Subcutaneous adipose tissue (tissue), 4 donors: Measurements from ENCODE around the gene NFKBIL1. TPM values are rescaled to one million over a fixed set of nuclear protein-coding genes. Genes with fewer than 3 reads are reported as not detected.

ENCODE experiments used
- total RNA-seq, 4 donors: library from RNA; depleted of rRNA; stranded (reverse); fragments of >200 nt; gene quantifications; one replicate each; pipeline ENCODE4 v1.1.0, GENCODE V29; 2016
- TF ChIP-seq, protein P1 (sequence below): fragments of 450-650 bp; IDR thresholded peaks from one replicate; pipeline ENCODE4 v1.5.1; 2016; ENCODE audit warnings: low read depth, mild to moderate bottlenecking, control low read depth, antibody characterized with exemption, moderate library complexity

Gene NFKBIL1, protein sequence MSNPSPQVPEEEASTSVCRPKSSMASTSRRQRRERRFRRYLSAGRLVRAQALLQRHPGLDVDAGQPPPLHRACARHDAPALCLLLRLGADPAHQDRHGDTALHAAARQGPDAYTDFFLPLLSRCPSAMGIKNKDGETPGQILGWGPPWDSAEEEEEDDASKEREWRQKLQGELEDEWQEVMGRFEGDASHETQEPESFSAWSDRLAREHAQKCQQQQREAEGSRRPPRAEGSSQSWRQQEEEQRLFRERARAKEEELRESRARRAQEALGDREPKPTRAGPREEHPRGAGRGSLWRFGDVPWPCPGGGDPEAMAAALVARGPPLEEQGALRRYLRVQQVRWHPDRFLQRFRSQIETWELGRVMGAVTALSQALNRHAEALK
- total RNA-seq: 10 to 100 TPM in 3 of 4 donors, 1 to 10 TPM in 1; 5.2 to 54.4 (median 28.1) TPM

DNA sequence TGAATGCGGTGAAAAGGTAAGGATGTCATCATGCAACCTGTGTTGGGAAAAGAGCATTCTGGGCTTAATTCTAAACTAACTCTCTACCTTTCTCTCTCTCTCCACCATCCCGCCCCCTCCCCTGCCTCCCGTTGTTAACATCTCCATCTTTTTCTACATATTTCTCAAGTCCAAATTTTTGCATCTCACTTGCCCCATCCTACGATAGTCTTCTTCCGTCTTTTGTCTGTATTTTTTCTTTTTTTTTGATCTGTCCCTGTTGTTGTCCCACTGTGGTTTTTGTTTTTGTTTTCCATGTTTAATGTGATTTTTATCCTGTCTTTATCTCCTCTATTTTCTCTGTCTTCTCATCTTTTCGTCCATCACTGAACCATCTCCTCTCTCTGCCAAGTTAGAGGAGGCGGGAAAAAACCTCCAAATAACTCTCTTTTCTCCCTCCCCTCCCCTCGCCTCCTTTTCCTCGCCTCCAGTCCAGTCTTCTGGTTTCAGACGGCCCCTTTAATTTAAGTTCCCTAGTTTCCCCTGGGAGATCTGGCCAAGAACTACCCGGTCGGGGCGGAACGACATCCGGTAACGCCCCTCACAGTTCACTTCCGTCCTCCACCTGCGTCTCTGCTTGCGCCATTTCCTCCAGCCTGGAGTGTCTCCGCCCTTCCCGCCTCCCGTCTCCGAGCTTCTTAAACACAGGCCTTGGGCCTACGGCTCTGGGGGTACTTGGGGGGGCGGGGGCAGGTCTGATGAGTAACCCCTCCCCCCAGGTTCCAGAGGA, at the start of gene NFKBIL1:
Gene NFKBIL1 (plus strand): TSS at position 651 of the 769 bp plus-strand sequence. CDS start 87 bp downstream, at position 738.
- TF ChIP-seq, protein P1, sequence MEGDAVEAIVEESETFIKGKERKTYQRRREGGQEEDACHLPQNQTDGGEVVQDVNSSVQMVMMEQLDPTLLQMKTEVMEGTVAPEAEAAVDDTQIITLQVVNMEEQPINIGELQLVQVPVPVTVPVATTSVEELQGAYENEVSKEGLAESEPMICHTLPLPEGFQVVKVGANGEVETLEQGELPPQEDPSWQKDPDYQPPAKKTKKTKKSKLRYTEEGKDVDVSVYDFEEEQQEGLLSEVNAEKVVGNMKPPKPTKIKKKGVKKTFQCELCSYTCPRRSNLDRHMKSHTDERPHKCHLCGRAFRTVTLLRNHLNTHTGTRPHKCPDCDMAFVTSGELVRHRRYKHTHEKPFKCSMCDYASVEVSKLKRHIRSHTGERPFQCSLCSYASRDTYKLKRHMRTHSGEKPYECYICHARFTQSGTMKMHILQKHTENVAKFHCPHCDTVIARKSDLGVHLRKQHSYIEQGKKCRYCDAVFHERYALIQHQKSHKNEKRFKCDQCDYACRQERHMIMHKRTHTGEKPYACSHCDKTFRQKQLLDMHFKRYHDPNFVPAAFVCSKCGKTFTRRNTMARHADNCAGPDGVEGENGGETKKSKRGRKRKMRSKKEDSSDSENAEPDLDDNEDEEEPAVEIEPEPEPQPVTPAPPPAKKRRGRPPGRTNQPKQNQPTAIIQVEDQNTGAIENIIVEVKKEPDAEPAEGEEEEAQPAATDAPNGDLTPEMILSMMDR: no peak

DNA sequence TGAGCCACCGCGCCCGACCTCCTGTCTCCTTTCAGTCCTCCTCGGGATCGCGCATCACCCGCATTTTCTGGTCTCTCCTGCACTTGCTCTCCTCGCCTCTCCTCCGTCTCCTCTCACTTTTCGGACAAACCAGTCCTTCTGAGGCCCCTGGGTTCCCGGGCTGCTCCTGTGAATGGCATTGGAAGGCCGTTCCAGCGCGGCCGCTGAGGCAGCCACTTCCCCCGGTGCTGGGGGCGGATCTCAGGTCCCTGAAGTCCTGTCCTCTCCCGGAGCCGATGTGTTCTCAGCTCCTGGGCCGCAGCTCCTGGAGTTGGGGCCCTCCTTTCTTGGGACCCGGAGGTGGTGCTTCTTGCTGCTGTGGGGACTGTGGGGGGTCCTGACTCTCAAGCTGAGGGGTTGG, 48.7 kb upstream of the NFKBIL1 start:
- TF ChIP-seq, protein P1: no peak

DNA sequence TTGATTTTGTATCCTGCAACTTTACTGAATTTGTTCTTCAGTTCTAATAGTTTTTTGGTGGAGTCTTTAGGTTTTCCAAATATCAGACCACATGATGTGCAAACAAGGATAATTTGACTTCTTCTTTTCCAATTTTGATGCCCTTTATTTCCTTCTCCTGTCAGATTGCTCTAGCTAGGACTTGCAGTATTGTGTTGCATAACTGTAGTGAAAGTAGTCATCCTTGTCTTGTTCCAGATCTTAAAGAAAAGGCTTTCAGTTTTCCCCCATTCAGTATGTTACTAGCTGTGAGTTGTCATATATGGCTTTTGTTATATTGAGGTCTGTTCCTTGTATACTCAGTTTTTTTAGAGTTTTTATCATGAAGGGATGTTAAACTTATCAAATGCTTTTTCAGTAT, 44.8 kb upstream of the NFKBIL1 start:
- TF ChIP-seq, protein P1: no peak

DNA sequence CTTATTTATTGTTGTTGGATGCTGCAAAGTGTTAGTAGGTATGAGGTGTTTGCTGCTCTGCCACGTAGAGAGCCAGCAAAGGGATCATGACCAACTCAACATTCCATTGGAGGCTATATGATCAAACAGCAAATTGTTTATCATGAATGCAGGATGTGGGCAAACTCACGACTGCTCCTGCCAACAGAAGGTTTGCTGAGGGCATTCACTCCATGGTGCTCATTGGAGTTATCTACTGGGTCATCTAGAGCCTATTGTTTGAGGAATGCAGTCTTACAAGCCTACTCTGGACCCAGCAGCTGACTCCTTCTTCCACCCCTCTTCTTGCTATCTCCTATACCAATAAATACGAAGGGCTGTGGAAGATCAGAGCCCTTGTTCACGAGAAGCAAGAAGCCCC, 37.4 kb upstream of the NFKBIL1 start:
- TF ChIP-seq, protein P1: no peak

DNA sequence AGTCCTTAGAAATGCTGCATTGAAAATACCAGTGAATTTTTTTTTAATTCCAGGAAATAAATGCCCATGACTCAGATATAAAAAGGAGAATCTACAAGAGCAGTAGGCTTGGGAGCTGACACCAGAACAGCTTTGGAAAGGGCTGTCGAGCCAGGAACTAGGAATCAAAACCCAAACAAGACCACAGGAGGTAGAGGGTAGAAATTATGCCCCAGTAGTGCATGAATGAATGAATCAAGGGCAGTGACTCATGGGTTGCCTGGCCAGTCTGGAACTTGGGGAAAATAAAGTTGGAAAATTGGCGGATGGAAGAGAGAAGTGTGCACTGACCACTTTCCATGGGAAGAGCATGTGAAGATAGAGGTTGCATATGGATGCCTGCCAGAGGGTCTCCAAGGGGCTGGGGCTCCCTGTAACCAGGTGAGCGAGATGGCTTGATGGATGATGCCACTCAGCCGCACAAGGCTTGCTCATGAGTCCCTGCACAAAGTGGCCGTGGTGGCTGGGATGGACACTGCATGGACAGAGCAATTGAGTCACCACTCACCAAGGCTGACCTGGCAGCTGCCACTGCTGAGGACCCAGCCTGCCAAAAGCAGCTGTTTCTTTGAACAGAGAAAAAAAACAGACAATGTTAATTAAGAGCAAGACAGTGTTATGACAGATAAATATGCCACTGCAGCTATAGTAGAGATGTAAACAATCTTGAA, 33.8 kb upstream of the NFKBIL1 start:
- TF ChIP-seq, protein P1: no peak

DNA sequence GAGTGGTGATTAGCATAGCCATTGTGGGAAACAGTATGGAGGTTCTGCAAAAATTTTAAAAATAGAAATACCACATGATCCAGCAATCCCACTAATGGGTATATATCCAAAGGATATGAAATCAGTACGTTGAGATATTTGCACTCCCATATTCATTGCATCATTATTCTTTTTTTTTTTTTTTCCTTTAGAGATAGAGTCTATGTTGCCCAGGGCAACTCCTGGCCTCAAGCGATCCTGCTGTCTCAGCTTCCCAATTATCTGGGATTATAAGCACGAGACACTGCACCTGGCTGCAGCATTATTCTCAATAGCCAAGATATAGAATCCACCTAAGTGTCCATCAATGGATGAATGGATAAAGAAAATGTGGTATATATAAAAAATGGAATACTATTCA, 25.6 kb upstream of the NFKBIL1 start:
- TF ChIP-seq, protein P1: no peak

DNA sequence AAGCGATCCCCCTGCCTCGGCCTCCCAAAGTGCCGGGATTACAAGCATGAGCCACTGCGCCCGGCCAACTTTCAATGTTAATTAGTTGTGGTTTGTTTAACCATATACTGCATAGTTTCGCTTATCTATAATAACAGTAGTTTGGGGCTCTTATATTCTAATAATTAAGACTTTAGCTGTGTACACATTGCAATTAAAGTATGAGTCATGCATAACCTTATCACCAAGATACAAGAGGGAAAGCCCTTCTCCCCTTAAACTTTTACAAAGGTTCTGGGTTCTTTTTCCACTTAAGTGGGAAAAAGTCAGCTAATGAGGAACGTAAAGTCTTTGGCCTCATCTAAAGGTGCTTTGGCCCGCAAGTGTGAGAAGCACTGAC, 21.9 kb upstream of the NFKBIL1 start:
- TF ChIP-seq, protein P1: no peak
